Neutrophil (primary cell): ENCODE data around the gene COQ10A.

Source experiments
- H3K27ac ChIP-seq: fragments of 200-600 bp; sonication (generic); 2 replicates; pipeline ENCODE4 v1.5.1; 2016; ENCODE audit warnings: mild to moderate bottlenecking, moderate library complexity
- H3K27me3 ChIP-seq: fragments of 200-600 bp; sonication (generic); 2 replicates; pipeline ENCODE4 v1.6.0; 2016; ENCODE audit warnings: mild to moderate bottlenecking
- H3K36me3 ChIP-seq: fragments of 200-600 bp; sonication (generic); 2 replicates; pipeline ENCODE4 v1.5.1; 2017
- H3K4me1 ChIP-seq, 2 experiments: fragments of 200-600 bp in 1 of 2; sonication (generic) in 1 of 2; 1 replicate in 1 of 2; 2 replicates in 1 of 2; pipeline versions ENCODE4 v1.5.1 to v1.6.1; 2013 to 2016; ENCODE audit warnings: low read depth in 1 of 2, low read length in 1 of 2, mild to moderate bottlenecking in 1 of 2, moderate library complexity in 1 of 2; ENCODE audit not compliant: control insufficient read depth in 1 of 2, insufficient read depth in 1 of 2
- H3K4me3 ChIP-seq, 2 experiments: fragments of 200-600 bp in 1 of 2; sonication (generic) in 1 of 2; 1 replicate in 1 of 2; 2 replicates in 1 of 2; pipeline ENCODE4 v1.5.1; 2013 to 2016; ENCODE audit warnings: low read depth in 1 of 2, low read length in 1 of 2, mild to moderate bottlenecking in 1 of 2, moderate library complexity in 1 of 2
- H3K9me3 ChIP-seq: fragments of 200-600 bp; sonication (generic); 2 replicates; pipeline ENCODE4 v1.5.1; 2016
- TF ChIP-seq, protein P1 (sequence below): fragments of 200-600 bp; sonication (generic); IDR thresholded peaks from 2 replicates; pipeline ENCODE4 v1.5.1; 2016; ENCODE audit warnings: antibody characterized with exemption

Gene COQ10A

DNA sequence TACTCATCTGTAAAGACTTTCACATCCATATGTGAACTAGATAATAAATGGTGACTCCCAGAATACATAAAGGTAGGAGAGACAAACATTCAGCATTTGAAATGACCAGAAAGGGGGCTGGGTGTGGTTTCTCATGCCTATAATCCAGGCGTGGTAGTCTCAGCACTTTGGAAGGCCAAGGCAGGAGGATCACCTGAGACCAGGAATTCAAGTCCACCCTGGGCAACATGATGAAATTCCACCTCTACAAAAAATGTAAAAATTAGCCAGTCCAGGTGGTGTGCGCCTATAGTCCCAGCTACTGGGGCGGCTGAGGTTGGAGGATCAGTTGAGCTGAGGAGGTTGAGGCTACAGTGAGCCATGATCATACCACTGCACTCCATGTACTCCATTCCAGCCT is 37.5 kb downstream of the COQ10A start:
- Histone ChIP-seq H3K9me3 (no peaks in the 10 kb centered on the region), H3K27ac (no peak overlapping the region), H3K4me3 (no peak overlapping the region), H3K36me3 (peaks cover 4% of the 10 kb centered on the region), H3K4me1 (peaks cover 14 to 19% of the 10 kb centered on the region in 2 experiments), H3K27me3 (no peaks in the 10 kb centered on the region)
- TF ChIP-seq, protein P1, sequence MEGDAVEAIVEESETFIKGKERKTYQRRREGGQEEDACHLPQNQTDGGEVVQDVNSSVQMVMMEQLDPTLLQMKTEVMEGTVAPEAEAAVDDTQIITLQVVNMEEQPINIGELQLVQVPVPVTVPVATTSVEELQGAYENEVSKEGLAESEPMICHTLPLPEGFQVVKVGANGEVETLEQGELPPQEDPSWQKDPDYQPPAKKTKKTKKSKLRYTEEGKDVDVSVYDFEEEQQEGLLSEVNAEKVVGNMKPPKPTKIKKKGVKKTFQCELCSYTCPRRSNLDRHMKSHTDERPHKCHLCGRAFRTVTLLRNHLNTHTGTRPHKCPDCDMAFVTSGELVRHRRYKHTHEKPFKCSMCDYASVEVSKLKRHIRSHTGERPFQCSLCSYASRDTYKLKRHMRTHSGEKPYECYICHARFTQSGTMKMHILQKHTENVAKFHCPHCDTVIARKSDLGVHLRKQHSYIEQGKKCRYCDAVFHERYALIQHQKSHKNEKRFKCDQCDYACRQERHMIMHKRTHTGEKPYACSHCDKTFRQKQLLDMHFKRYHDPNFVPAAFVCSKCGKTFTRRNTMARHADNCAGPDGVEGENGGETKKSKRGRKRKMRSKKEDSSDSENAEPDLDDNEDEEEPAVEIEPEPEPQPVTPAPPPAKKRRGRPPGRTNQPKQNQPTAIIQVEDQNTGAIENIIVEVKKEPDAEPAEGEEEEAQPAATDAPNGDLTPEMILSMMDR, result no peak

GRCh38 chr12:56304872-56305590 is 38.3 kb downstream of the COQ10A start:
- Histone ChIP-seq H3K4me1 (peaks cover 9 to 13% of the 10 kb centered on the region in 2 experiments), H3K27ac (no peak overlapping the region), H3K9me3 (no peaks in the 10 kb centered on the region), H3K36me3 (peaks cover 4% of the 10 kb centered on the region), H3K27me3 (no peaks in the 10 kb centered on the region), H3K4me3 (no peak overlapping the region)
- TF ChIP-seq, protein P1, result no peak

GRCh38 chr12:56307221-56307965 is 40.7 kb downstream of the COQ10A start:
- peaks cover 12% of the 10 kb centered on the region for H3K36me3 ChIP-seq
- H3K27me3 ChIP-seq, result no peaks in the 10 kb centered on the region
- TF ChIP-seq, protein P1, result no peak
- H3K27ac ChIP-seq, result no peak overlapping the region
- no peak overlapping the region for H3K4me3 ChIP-seq
- H3K4me1 ChIP-seq, result no peaks in the 10 kb centered on the region
- H3K9me3 ChIP-seq, result no peaks in the 10 kb centered on the region

GRCh38 chr12:56308714-56309113 is 42.0 kb downstream of the COQ10A start:
- TF ChIP-seq, protein P1, result no peak
- no peak overlapping the region for H3K27ac ChIP-seq
- no peaks in the 10 kb centered on the region for H3K27me3 ChIP-seq
- no peak overlapping the region for H3K4me3 ChIP-seq
- H3K9me3 ChIP-seq, result no peaks in the 10 kb centered on the region
- no peaks in the 10 kb centered on the region for H3K4me1 ChIP-seq
- peaks cover 12% of the 10 kb centered on the region for H3K36me3 ChIP-seq

DNA sequence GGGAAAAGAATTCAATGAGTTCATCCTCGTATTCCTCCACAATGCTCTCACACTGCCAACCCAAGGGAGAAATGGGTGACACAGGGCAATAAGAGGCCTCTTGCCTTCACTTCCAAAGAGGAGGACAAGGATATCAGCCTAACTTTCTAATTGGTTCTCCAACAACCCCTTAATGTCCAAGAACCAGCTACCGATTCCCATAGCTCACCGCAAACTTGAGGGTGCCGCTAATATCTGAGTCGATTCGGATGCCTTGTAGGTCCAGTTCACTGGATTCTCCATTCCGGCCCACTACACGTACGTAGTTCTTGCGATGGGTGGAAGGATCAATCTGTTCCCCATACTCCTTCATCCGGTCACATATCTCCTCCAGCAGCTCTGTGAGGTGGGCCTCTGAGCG is 44.3 kb downstream of the COQ10A start:
- TF ChIP-seq, protein P1, result no peak
- H3K4me3 ChIP-seq, result no peak overlapping the region
- H3K9me3 ChIP-seq, result no peaks in the 10 kb centered on the region
- peaks cover 8 to 12% of the 10 kb centered on the region in 2 experiments for H3K4me1 ChIP-seq
- no peak overlapping the region for H3K27ac ChIP-seq
- peaks cover 12% of the 10 kb centered on the region for H3K36me3 ChIP-seq
- no peaks in the 10 kb centered on the region for H3K27me3 ChIP-seq
